Testis (tissue), 2 donors: ENCODE data around the gene ANKRD9.
"Not testable (repeated sequence)": the region's sequence is repeated elsewhere in the genome, so short reads cannot be mapped to it uniquely, and the experiment has no call there.

Source experiments
- CTCF ChIP-seq, 3 experiments: fragments of 450-650 bp in 2 of 3; fragments of 200-600 bp in 1 of 3; sonication (generic) in 1 of 3; IDR thresholded peaks; one replicate each; pipeline ENCODE4 v1.5.1; 2016 to 2019; ENCODE audit warnings: antibody characterized with exemption in 3 of 3, mild to moderate bottlenecking in 2 of 3, moderate library complexity in 1 of 3
- POLR2A ChIP-seq: fragments of 450-650 bp; IDR thresholded peaks from one replicate; pipeline ENCODE4 v1.6.1; 2017; ENCODE audit warnings: antibody characterized with exemption, mild to moderate bottlenecking, moderate library complexity

- not testable (repeated sequence) for TF ChIP-seq CTCF (IDR thresholded peaks at IDR 0.05); POLR2A
These were observed 10.1 kb upstream of the ANKRD9 start for GRCh38 chr14:102519709-102520108.
